Activated gamma-delta T cell treated with Interleukin-2 at 50 U/mL for 16 hours (primary cell): ENCODE measurements around the gene GLIPR2.
A peak's percentile ranks its signal among the peaks of the same experiment; 100 is the strongest.
"Not testable (repeated sequence)": the region's sequence is repeated elsewhere in the genome, so short reads cannot be mapped to it uniquely, and the experiment has no call there.

ENCODE experiments used
- DNase-seq: peaks from one replicate; pipeline ENCODE4 v3.0.0-alpha.2; 2020

Gene GLIPR2

GRCh38 chr9:36165826-36166167 is 29.3 kb downstream of the GLIPR2 start:
- no peak for DNase-seq

GRCh38 chr9:36166168-36166927 is 29.8 kb downstream of the GLIPR2 start:
- DNase-seq: peak; percentile 78

GRCh38 chr9:36169166-36169565 is 32.6 kb downstream of the GLIPR2 start, which contains the start of gene CCIN:
Gene CCIN (plus strand): TSS chr9:36169388. CDS start chr9:36169503, 115 bp downstream.
- DNase-seq: no peak

GRCh38 chr9:36169708-36170107 is 33.2 kb downstream of the GLIPR2 start:
- DNase-seq: no peak

- DNase-seq: no peak
Measured at GRCh38 chr9:36170531-36170930, 34.0 kb downstream of the GLIPR2 start.

GRCh38 chr9:36173861-36174260 is 37.3 kb downstream of the GLIPR2 start:
- no peak for DNase-seq

- DNase-seq: no peak
Measured at GRCh38 chr9:36174271-36174670, 37.7 kb downstream of the GLIPR2 start.

GRCh38 chr9:36174731-36175130 is 38.2 kb downstream of the GLIPR2 start:
- no peak for DNase-seq

GRCh38 chr9:36175209-36175608 is 38.7 kb downstream of the GLIPR2 start:
- DNase-seq: not testable (repeated sequence)

- DNase-seq: not testable (repeated sequence)
Measured at GRCh38 chr9:36176496-36176895, 40.0 kb downstream of the GLIPR2 start.

GRCh38 chr9:36177571-36177970 is 41.0 kb downstream of the GLIPR2 start:
- no peak for DNase-seq

GRCh38 chr9:36180243-36180642 is 43.7 kb downstream of the GLIPR2 start:
- DNase-seq: not testable (repeated sequence)

GRCh38 chr9:36187414-36187813 is 50.9 kb downstream of the GLIPR2 start:
- DNase-seq: no peak

GRCh38 chr9:36188212-36188611 is 51.7 kb downstream of the GLIPR2 start:
- DNase-seq: no peak

- DNase-seq: no peak
Measured at GRCh38 chr9:36189976-36190375, 53.4 kb downstream of the GLIPR2 start.

GRCh38 chr9:36190388-36191289 is 54.1 kb downstream of the GLIPR2 start, which contains the start of gene CLTA:
Gene CLTA (plus strand): TSS chr9:36190921. CDS start chr9:36191057, 136 bp downstream.
- DNase-seq: peak; percentile 94

- peak; percentile 43 for DNase-seq
Measured at GRCh38 chr9:36191290-36191645, 54.7 kb downstream of the GLIPR2 start.

GRCh38 chr9:36191686-36192085 is 55.2 kb downstream of the GLIPR2 start:
- no peak for DNase-seq

- DNase-seq: no peak
Measured at GRCh38 chr9:36192196-36192595, 55.7 kb downstream of the GLIPR2 start.

GRCh38 chr9:36193023-36193422 is 56.5 kb downstream of the GLIPR2 start:
- DNase-seq: no peak

- no peak for DNase-seq
Measured at GRCh38 chr9:36194326-36195000, 57.9 kb downstream of the GLIPR2 start.

- no peak for DNase-seq
Measured at GRCh38 chr9:36204906-36205547, 68.5 kb downstream of the GLIPR2 start.

- no peak for DNase-seq
Measured at GRCh38 chr9:36207016-36207415, 70.5 kb downstream of the GLIPR2 start.
